Cerebellar cortex (tissue), 1 donor: ENCODE measurements around the gene BYSL.

Experiments
- DNase-seq: peaks from one replicate; pipeline ENCODE4 v3.0.0-alpha.2; 2015; ENCODE audit warnings: low spot score

The BYSL gene

DNA sequence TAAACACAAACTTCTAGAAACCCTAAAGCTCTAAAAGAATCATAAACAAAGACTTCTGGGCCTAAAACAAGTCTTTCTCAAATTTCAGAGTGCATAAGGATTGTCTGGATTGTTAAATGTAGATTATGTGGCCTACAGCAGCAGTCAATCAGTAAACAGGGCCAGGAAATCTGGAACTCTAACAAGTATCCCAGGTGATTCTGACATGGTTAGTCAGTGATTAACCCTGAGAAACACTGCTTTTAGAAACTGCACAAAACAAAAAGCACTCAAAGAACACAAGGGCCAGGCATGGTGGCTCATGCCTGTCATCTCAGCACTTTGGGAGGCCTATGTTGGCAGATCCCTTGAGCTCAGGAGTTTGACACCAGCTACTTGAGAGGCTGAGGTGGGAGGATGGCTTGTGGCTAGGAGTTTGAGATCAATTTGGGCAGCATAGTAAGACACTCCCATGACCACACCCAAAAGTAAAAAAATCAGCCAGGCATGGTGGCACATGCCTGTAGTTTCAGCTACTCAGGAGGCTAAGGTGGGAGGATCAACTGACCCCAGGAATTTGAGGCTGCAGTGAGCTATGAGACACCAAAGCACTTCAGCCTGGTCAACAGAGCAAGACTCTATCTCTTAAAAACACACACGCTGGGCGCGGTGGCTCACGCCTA, 6.3 kb upstream of the BYSL start:
- no peak for DNase-seq

GRCh38 chr6:41917528-41917927, 3.8 kb upstream of the BYSL start:
- DNase-seq = no peak

DNA sequence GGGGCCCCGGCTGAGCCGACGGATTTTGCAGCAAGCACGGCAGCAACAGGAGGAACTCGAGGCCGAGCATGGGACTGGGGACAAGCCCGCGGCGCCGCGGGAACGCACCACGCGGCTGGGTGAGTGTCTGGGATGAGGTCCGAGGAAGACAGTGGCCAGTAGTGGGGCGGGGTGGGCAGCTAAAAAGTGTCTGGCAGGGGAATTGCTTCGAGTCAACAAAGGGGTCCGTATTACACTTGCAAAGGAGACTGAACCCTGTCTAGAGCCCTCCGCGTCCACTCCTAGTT, 356 bp downstream of the BYSL start:
- no peak for DNase-seq

DNA sequence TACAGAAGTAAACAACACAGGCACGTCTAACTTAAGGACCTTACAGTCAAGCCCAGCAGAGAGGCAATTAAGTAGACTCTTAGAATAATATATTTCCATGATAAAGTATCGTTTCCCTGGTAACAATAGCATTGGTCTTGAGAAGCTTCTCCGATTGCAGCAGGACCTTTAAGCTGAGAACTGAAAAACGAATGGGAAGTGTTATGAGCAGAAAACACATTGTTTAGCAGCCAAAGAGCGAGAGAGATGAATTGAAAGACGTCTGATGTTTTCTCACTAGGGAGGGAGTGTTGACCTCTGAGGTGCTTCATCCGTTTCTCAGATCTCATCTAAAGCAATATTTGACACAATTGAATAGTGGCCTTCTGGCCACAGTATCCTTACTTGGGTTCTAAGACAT, 855 bp downstream of the BYSL start:
- no peak for DNase-seq

GRCh38 chr6:41927253-41927652, 6.0 kb downstream of the BYSL start:
- no peak for DNase-seq

GRCh38 chr6:41929924-41930323, 8.6 kb downstream of the BYSL start:
- no peak for DNase-seq

DNA sequence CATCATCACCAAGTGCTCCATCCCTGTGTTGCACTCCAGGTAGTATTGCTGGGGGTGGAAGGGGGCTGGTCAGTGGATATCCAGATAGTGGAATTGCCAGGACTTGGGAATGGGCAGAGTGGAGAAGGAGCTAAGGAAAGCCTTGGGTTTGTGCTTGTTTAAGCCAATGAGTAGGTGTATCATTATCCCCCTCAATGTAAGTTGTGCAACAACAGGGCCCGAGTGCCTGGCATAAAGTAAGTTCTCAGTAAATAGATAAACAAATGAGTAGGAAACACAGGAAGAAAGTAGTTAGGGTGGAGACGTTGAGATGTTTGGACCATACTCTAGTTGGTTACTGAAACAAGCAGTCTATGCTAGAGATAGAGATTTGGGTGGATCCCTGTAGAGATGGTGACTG, 10.5 kb downstream of the BYSL start:
- DNase-seq = no peak

DNA sequence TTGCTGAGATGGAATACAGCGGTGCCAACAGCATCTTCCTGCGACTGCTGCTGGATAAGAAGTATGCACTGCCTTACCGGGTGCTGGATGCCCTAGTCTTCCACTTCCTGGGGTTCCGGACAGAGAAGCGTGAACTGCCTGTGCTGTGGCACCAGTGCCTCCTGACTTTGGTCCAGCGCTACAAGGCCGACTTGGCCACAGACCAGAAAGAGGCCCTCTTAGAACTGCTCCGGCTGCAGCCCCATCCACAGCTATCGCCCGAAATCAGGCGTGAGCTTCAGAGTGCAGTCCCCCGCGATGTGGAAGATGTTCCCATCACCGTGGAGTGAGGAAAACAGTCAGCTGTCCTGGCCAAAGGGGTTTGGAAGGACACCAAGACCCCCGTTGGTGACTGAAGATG, 11.1 kb downstream of the BYSL start:
- DNase-seq = no peak

DNA sequence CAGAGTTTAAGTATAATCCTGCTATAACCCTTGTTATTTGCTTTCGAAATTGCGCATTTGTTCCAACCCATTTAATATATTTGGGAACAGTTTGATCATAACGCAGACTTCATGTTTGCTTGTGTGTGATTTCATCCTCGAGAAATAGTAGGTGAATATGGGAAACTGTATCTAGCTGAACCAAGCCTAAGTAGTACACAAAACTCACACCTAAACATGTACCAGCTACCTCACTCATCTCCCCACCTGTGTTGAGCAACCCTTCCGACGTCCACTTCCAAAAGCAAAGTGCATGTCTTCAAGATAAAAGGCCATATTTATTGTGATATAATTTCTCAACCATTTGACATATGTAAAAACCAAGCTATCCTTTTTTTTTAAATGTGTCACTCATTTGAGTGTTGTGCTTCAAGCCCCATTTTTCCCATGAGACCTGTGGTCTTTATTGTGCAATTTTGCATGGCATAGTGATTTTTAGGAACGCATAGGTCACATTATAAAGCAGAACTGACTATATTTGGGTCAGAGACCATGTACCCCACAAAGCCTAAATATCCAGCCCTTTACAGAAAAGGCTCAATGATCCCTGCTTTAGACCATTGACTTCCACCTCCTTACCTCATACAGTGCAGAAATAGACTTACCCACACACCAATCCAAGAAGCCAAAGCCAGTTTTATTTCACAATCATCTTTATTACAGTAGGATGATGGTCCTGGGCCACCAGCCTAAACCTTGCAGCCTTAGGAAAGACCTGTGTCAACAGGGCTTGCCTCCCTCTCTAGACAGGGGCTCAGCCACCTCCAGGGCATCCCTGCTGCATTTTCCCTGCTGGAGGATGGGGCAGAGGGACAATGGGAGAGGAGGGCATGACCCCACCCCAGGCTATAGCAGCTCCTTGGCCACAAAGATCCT, 13.2 kb downstream of the BYSL start:
- no peak for DNase-seq

GRCh38 chr6:41935193-41935574, 13.9 kb downstream of the BYSL start:
- DNase-seq = peak; percentile 16

- peak; percentile 22 for DNase-seq
Measured at GRCh38 chr6:41935685-41936072, 14.4 kb downstream of the BYSL start.

- peak; percentile 91 for DNase-seq
Measured at GRCh38 chr6:41936073-41936837, 15.0 kb downstream of the BYSL start.

GRCh38 chr6:41937472-41937860, 16.2 kb downstream of the BYSL start:
- peak; percentile 8 for DNase-seq

- DNase-seq = no peak
Measured at GRCh38 chr6:41937861-41938574, 16.7 kb downstream of the BYSL start.

GRCh38 chr6:41938590-41939175, 17.4 kb downstream of the BYSL start:
- no peak for DNase-seq

GRCh38 chr6:41939176-41939847, 18.0 kb downstream of the BYSL start:
- no peak for DNase-seq

- DNase-seq = no peak
Measured at GRCh38 chr6:41939848-41940758, 18.8 kb downstream of the BYSL start.

DNA sequence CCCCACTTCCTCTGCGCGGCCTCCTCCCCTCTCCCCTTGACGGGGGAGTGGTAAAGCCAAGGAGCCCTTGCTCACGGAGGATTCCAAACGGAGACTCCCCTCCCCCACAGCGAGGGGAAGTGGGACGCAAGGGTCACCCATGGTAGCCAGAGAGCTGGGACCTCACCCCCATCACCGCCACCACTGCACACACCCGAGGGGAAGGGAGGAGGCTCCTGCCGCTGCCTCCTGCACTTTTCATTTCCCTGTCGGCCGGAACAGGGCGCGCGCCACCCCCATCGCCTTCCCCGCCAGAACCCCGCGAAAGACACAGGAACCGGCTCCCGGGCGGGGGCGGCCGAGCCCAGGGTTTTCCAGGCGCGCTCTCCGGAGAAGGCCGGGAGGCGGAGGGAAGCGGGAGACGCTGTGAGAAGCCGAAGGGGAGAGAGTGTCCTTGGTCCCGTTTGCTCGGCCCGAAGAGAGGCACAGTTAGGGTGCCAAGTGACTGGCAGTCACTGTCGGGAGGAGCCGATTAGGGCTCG, 19.5 kb downstream of the BYSL start:
- no peak for DNase-seq

DNA sequence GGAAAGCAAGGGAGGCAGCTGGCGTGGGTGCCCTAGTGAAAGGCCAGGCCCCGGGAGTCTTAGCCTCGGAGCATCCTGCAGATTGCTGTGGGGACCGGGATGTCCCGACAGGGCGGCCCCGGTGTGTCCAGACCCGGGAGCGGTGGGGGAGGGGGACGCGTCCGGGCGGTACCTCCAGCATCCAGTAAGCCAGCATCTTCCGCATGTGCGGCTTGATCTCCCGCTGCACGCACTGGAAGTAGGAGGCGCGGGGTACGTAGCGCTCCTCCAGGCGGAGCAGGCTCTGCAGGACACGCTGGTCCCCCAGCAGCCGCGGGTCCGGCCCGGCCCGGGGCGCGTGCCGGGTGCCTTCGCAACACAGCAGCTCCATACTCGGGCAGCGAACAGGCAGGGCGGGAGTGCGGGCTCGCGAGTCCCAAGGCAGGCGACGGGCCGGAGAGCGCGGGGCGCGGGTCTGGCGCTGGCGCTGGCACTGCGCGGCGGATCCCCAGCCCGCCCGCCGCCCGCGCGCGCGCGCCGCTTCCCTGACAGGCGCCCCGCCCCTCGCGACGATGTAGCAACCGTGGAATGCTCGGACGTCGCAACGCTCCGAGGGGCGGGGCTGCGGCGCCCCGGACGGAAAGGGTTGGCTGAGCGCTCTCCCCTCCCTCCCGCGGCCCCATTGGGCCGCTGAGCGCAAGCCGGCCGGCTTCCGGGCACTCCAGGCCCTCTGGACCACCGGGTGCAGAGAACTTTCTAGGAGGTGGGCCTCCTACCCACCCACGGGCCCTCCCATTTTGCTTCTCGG, 20.2 kb downstream of the BYSL start, which contains the start of gene CCND3:
TSS of gene CCND3 (minus strand) at position 529 of the 787 bp plus-strand sequence. CDS start at position 370, 159 bp downstream.
- peak; percentile 88 for DNase-seq
